ENCODE data around the gene ZNF805.
"Not testable (repeated sequence)": the region's sequence is repeated elsewhere in the genome, so short reads cannot be mapped to it uniquely, and the experiment has no call there.

ZNF805 gene

GRCh38 chr19:57240311-57241090 lies at the start of gene ZNF805:
ZNF805 (plus strand) TSS chr19:57240632; CDS start chr19:57240892, 260 bp downstream.
- peaks cover 15% of the 10 kb centered on the region for H4K20me1 ChIP-seq
- H3K4me1 ChIP-seq = peaks cover 24% of the 10 kb centered on the region
- peaks cover 18% of the 10 kb centered on the region for H3K36me3 ChIP-seq
- peak within 1 kb of the TSS; percentile 88 for H3K9ac ChIP-seq
- no peaks in the 10 kb centered on the region for H3K9me3 ChIP-seq
- H3K27ac ChIP-seq = peak within 1 kb of the TSS; percentile 80
- no peak for TF ChIP-seq Cebpa-rat (IDR thresholded peaks at IDR 0.05)
- H3K4me3 ChIP-seq = peak within 1 kb of the TSS; percentile 89
- H3K27me3 ChIP-seq = peaks cover 7% of the 10 kb centered on the region
- peak within 1 kb of the TSS; percentile 82 for H3K4me2 ChIP-seq

GRCh38 chr19:57191141-57192076 lies 49.0 kb upstream of the ZNF805 start, which contains the start of gene ZNF264:
ZNF264 (plus strand) TSS chr19:57191500; CDS start chr19:57191914, 414 bp downstream.
- Histone ChIP-seq H3K4me2 (peak within 1 kb of the TSS; percentile 93), H4K20me1 (peaks cover 24% of the 10 kb centered on the region; the same call in 1 of the 2 replicates), H3K9ac (peak within 1 kb of the TSS; percentile 92), H3K4me3 (peak within 1 kb of the TSS; percentile 98), H3K27ac (peak within 1 kb of the TSS; percentile 88), H3K9me3 (peaks cover 61% of the 10 kb centered on the region), H3K4me1 (peaks cover 20% of the 10 kb centered on the region), H3K27me3 (no peaks in the 10 kb centered on the region), H3K36me3 (peaks cover 49% of the 10 kb centered on the region)
- no peak for TF ChIP-seq Cebpa-rat (IDR thresholded peaks at IDR 0.05)

GRCh38 chr19:57192077-57192420 lies 48.4 kb upstream of the ZNF805 start:
- Histone ChIP-seq H3K4me1 (peaks cover 20% of the 10 kb centered on the region), H3K4me3 (peak overlapping the region; percentile 98), H3K27me3 (no peaks in the 10 kb centered on the region), H3K27ac (peak overlapping the region; percentile 88), H3K4me2 (peak overlapping the region; percentile 93), H3K9me3 (peaks cover 55% of the 10 kb centered on the region), H4K20me1 (peaks cover 24% of the 10 kb centered on the region; the same call in 1 of the 2 replicates), H3K9ac (peak overlapping the region; percentile 92), H3K36me3 (peaks cover 51% of the 10 kb centered on the region)
- TF ChIP-seq Cebpa-rat (IDR thresholded peaks at IDR 0.05) = no peak

DNA sequence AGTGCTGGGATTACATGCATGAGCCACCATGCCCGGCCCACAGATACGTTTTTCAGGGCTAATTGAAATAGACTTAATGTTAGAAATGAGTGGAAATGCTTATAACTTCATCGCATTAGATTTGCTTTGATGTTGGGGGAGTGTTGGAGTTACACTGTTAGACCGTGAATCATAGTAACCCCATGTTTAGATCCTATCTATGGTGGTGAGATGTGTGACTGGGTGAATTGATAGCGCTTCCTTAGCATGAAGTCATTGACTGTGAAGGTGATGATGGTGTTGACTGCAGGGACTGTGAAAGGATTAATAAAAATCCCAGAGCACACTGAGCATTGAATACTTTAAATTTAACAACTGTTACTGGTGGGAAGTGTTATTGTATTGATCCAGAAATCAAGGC lies 47.4 kb upstream of the ZNF805 start:
- Histone ChIP-seq H3K9ac (peak overlapping the region; percentile 92; the same call in 1 of the 2 replicates), H3K4me1 (peaks cover 20% of the 10 kb centered on the region), H3K27me3 (no peaks in the 10 kb centered on the region), H3K4me3 (peak overlapping the region; percentile 98; the same call in 1 of the 2 replicates), H3K4me2 (peak overlapping the region; percentile 93), H3K9me3 (peaks cover 45% of the 10 kb centered on the region), H3K27ac (no peak overlapping the region), H3K36me3 (peaks cover 55% of the 10 kb centered on the region), H4K20me1 (peaks cover 24% of the 10 kb centered on the region; the same call in 1 of the 2 replicates)
- TF ChIP-seq Cebpa-rat (IDR thresholded peaks at IDR 0.05) = no peak

GRCh38 chr19:57197874-57198273 lies 42.6 kb upstream of the ZNF805 start:
- not testable (repeated sequence) for H3K27ac ChIP-seq, H3K4me1 ChIP-seq, H3K27me3 ChIP-seq, H3K4me2 ChIP-seq, H3K9ac ChIP-seq, H3K4me3 ChIP-seq
- Histone ChIP-seq H3K36me3 (peaks cover 98% of the 10 kb centered on the region), H3K9me3 (peaks cover 13% of the 10 kb centered on the region), H4K20me1 (peaks cover 44% of the 10 kb centered on the region)

DNA sequence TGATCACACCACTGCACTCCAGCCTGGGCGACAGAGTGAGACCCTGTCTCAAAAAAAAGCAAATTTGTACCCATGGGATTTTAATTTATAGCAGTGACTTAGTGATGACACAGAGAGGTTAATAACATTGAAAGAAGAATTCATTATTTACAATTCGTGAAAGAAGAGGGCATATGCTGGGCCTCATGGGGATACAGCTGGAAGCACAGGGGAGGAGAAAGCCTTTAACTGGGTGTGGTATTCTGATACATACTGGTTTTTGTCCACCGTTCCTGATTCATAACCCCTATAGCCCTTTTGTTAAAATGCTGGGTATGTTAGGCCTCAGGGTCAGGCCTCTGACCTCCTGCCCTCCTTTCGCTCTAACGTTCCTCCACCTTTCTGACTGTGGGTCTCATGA lies 38.3 kb upstream of the ZNF805 start:
- H3K27me3 ChIP-seq = no peaks in the 10 kb centered on the region
- H3K9ac ChIP-seq = no peak overlapping the region
- H3K27ac ChIP-seq = no peak overlapping the region
- no peaks in the 10 kb centered on the region for H3K4me1 ChIP-seq
- peaks cover 67% of the 10 kb centered on the region for H4K20me1 ChIP-seq
- TF ChIP-seq Cebpa-rat (IDR thresholded peaks at IDR 0.05) = no peak
- no peak overlapping the region for H3K4me2 ChIP-seq
- no peaks in the 10 kb centered on the region for H3K9me3 ChIP-seq
- no peak overlapping the region for H3K4me3 ChIP-seq
- H3K36me3 ChIP-seq = peaks cover 95% of the 10 kb centered on the region

DNA sequence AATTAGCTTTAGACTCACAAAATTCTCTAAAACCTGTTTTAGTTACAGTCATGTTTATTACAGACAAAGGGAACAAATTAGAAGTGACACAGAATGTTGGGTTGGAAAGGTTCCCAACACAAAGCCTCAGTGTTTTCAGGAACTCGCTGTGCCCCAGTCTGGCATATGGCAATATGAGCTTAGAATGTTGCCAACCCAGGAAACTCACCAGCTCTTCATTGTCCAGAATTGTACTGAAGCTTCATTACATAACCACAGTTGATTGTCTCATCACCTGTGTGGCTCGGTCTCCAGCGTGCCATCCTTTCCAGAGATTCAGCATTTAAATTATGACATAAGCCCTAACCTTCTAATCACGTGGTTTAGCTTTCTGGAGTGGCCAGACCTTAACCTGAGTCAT lies 30.1 kb upstream of the ZNF805 start:
- no peaks in the 10 kb centered on the region for H3K27me3 ChIP-seq
- H3K4me1 ChIP-seq = no peaks in the 10 kb centered on the region
- no peak for TF ChIP-seq Cebpa-rat (IDR thresholded peaks at IDR 0.05)
- H3K27ac ChIP-seq = no peak overlapping the region
- peaks cover 84% of the 10 kb centered on the region for H3K36me3 ChIP-seq
- H3K9ac ChIP-seq = no peak overlapping the region
- H3K4me3 ChIP-seq = no peak overlapping the region
- H3K9me3 ChIP-seq = no peaks in the 10 kb centered on the region
- H4K20me1 ChIP-seq = peaks cover 84% of the 10 kb centered on the region
- no peak overlapping the region for H3K4me2 ChIP-seq

GRCh38 chr19:57212109-57212508 lies 28.3 kb upstream of the ZNF805 start:
- Histone ChIP-seq H3K9me3 (no peaks in the 10 kb centered on the region), H3K4me3 (no peak overlapping the region), H3K4me1 (no peaks in the 10 kb centered on the region), H3K27ac (no peak overlapping the region), H3K4me2 (no peak overlapping the region), H4K20me1 (peaks cover 90% of the 10 kb centered on the region), H3K9ac (no peak overlapping the region), H3K27me3 (no peaks in the 10 kb centered on the region), H3K36me3 (peaks cover 84% of the 10 kb centered on the region)
- TF ChIP-seq Cebpa-rat (IDR thresholded peaks at IDR 0.05) = no peak

DNA sequence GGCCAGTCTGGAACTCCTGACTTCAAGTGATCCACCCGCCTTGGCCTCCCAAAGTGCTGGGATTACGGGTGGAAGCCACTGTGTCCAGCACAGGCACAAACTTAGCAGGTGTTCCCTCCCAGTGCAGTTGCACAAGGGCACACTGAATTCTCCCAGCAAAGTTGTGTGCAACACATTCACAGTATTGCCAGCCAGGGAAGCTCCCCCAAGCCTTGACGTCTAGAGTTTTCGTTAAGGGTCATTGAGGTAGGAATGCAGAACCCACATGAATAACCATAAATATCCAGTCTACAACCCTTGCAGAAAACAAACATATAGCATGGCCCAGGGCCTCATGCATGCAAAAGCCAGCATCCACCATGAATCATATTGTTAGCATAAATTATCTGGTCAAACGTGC lies 12.9 kb upstream of the ZNF805 start:
- Histone ChIP-seq H3K9ac (no peak overlapping the region), H3K4me1 (peaks cover 16% of the 10 kb centered on the region)

More for the DNA sequence above, 12.9 kb upstream of the ZNF805 start:
- Histone ChIP-seq H3K9me3 (peaks cover 5% of the 10 kb centered on the region; the same call in 1 of the 2 replicates), H3K36me3 (peaks cover 7% of the 10 kb centered on the region; the same call in 1 of the 2 replicates), H3K4me2 (no peak overlapping the region), H3K27ac (no peak overlapping the region), H3K4me3 (no peak overlapping the region), H4K20me1 (peaks cover 98% of the 10 kb centered on the region), H3K27me3 (peaks cover 22% of the 10 kb centered on the region)
- no peak for TF ChIP-seq Cebpa-rat (IDR thresholded peaks at IDR 0.05)

Data from BLaER1 (cell line).